Measurements from ENCODE around the gene SLC38A2. TPM values are rescaled to one million over a fixed set of nuclear protein-coding genes. Genes with fewer than 3 reads are reported as not detected.

The SLC38A2 gene
- total RNA-seq (2014; rRNA removed; shearing (Covaris generic)) = 257 and 278 TPM in 2 replicates
- polyA plus RNA-seq (2015; cell fraction: cytosol; rRNA removed) = 167 and 187 TPM in 2 replicates
- 633 and 636 TPM in 2 replicates for polyA plus RNA-seq (2015; cell fraction: nucleus; rRNA removed)

- in situ Hi-C loops (cut with HindIII; ENCODE audit: low pct_unique_long_range_greater_than_20kb, low sequenced_read_pairs) = loop anchor here (25.0 kb wide), 1 partner anchor 265 kb away; no protein-coding TSS in a partner anchor
- DNase-seq (ENCODE audit: low read depth, low spot score) = peak; percentile 92
Measured at GRCh38 chr12:46372544-46373300, at the start of gene SLC38A2. Gene SLC38A2, minus strand, starts transcription at chr12:46372773. Its CDS starts 1,480 bp downstream, at chr12:46371293.

- no peak for DNase-seq (ENCODE audit: low read depth, low spot score)
- in situ Hi-C loops (cut with HindIII; ENCODE audit: low pct_unique_long_range_greater_than_20kb, low sequenced_read_pairs) = no loop called here
Measured at GRCh38 chr12:46419675-46420074, 47.1 kb upstream of the SLC38A2 start.

GRCh38 chr12:46415552-46415951 lies 43.0 kb upstream of the SLC38A2 start:
- DNase-seq (ENCODE audit: low read depth, low spot score) = no peak
- in situ Hi-C loops (cut with HindIII; ENCODE audit: low pct_unique_long_range_greater_than_20kb, low sequenced_read_pairs) = no loop called here

- DNase-seq (ENCODE audit: low read depth, low spot score) = no peak
- in situ Hi-C loops (cut with HindIII; ENCODE audit: low pct_unique_long_range_greater_than_20kb, low sequenced_read_pairs) = no loop called here
Measured at GRCh38 chr12:46414591-46415268, 42.2 kb upstream of the SLC38A2 start.

GRCh38 chr12:46413368-46413767 lies 40.8 kb upstream of the SLC38A2 start:
- in situ Hi-C loops (cut with HindIII; ENCODE audit: low pct_unique_long_range_greater_than_20kb, low sequenced_read_pairs) = no loop called here
- DNase-seq (ENCODE audit: low read depth, low spot score) = no peak

- in situ Hi-C loops (cut with HindIII; ENCODE audit: low pct_unique_long_range_greater_than_20kb, low sequenced_read_pairs) = no loop called here
Measured at GRCh38 chr12:46412857-46413256, 40.3 kb upstream of the SLC38A2 start.

GRCh38 chr12:46410495-46410894 lies 37.9 kb upstream of the SLC38A2 start:
- in situ Hi-C loops (cut with HindIII; ENCODE audit: low pct_unique_long_range_greater_than_20kb, low sequenced_read_pairs) = no loop called here
- DNase-seq (ENCODE audit: low read depth, low spot score) = no peak

More at GRCh38 chr12:46412857-46413256, 40.3 kb upstream of the SLC38A2 start:
- no peak for DNase-seq (ENCODE audit: low read depth, low spot score)

GRCh38 chr12:46409974-46410373 lies 37.4 kb upstream of the SLC38A2 start:
- no peak for DNase-seq (ENCODE audit: low read depth, low spot score)
- in situ Hi-C loops (cut with HindIII; ENCODE audit: low pct_unique_long_range_greater_than_20kb, low sequenced_read_pairs) = no loop called here

GRCh38 chr12:46409342-46409741 lies 36.8 kb upstream of the SLC38A2 start:
- no peak for DNase-seq (ENCODE audit: low read depth, low spot score)
- in situ Hi-C loops (cut with HindIII; ENCODE audit: low pct_unique_long_range_greater_than_20kb, low sequenced_read_pairs) = no loop called here

GRCh38 chr12:46408441-46408840 lies 35.9 kb upstream of the SLC38A2 start:
- in situ Hi-C loops (cut with HindIII; ENCODE audit: low pct_unique_long_range_greater_than_20kb, low sequenced_read_pairs) = no loop called here
- no peak for DNase-seq (ENCODE audit: low read depth, low spot score)

GRCh38 chr12:46407361-46407760 lies 34.8 kb upstream of the SLC38A2 start:
- DNase-seq (ENCODE audit: low read depth, low spot score) = no peak
- in situ Hi-C loops (cut with HindIII; ENCODE audit: low pct_unique_long_range_greater_than_20kb, low sequenced_read_pairs) = no loop called here

GRCh38 chr12:46406352-46407027 lies 33.9 kb upstream of the SLC38A2 start:
- no peak for DNase-seq (ENCODE audit: low read depth, low spot score)
- in situ Hi-C loops (cut with HindIII; ENCODE audit: low pct_unique_long_range_greater_than_20kb, low sequenced_read_pairs) = no loop called here

- DNase-seq (ENCODE audit: low read depth, low spot score) = no peak
- in situ Hi-C loops (cut with HindIII; ENCODE audit: low pct_unique_long_range_greater_than_20kb, low sequenced_read_pairs) = no loop called here
Measured at GRCh38 chr12:46404733-46405132, 32.2 kb upstream of the SLC38A2 start.

GRCh38 chr12:46404225-46404631 lies 31.7 kb upstream of the SLC38A2 start:
- in situ Hi-C loops (cut with HindIII; ENCODE audit: low pct_unique_long_range_greater_than_20kb, low sequenced_read_pairs) = no loop called here
- DNase-seq (ENCODE audit: low read depth, low spot score) = peak; percentile 46

- no peak for DNase-seq (ENCODE audit: low read depth, low spot score)
- in situ Hi-C loops (cut with HindIII; ENCODE audit: low pct_unique_long_range_greater_than_20kb, low sequenced_read_pairs) = no loop called here
Measured at GRCh38 chr12:46403719-46404070, 31.1 kb upstream of the SLC38A2 start.

- in situ Hi-C loops (cut with HindIII; ENCODE audit: low pct_unique_long_range_greater_than_20kb, low sequenced_read_pairs) = no loop called here
- no peak for DNase-seq (ENCODE audit: low read depth, low spot score)
Measured at GRCh38 chr12:46402941-46403718, 30.6 kb upstream of the SLC38A2 start.

- DNase-seq (ENCODE audit: low read depth, low spot score) = peak; percentile 21
- in situ Hi-C loops (cut with HindIII; ENCODE audit: low pct_unique_long_range_greater_than_20kb, low sequenced_read_pairs) = no loop called here
Measured at GRCh38 chr12:46402451-46402850, 29.9 kb upstream of the SLC38A2 start.

GRCh38 chr12:46401662-46402061 lies 29.1 kb upstream of the SLC38A2 start:
- in situ Hi-C loops (cut with HindIII; ENCODE audit: low pct_unique_long_range_greater_than_20kb, low sequenced_read_pairs) = no loop called here
- peak; percentile 27 for DNase-seq (ENCODE audit: low read depth, low spot score)

Measured in SK-MEL-5 (cell line).